HepG2 (cell line): ENCODE results near the gene TST. TPM values are rescaled to one million over a fixed set of nuclear protein-coding genes. Genes with fewer than 3 reads are reported as not detected.

Source experiments
- CCAR2 ChIP-seq: fragments of 200-400 bp; formaldehyde crosslinking; optimal IDR thresholded peaks from 2 replicates; pipeline ENCODE3; 2018; ENCODE audit warnings: low read depth, mild to moderate bottlenecking, low read length, moderate library complexity
- CEBPZ ChIP-seq: IDR thresholded peaks from 2 replicates; pipeline ENCODE4 v1.6.1; 2012; ENCODE audit warnings: low read length, improper control_type of control experiment
- KDM1A ChIP-seq: IDR thresholded peaks from 2 replicates; pipeline ENCODE4 v1.6.1; 2016; ENCODE audit warnings: missing compliant biosample characterization
- KDM5B ChIP-seq: sonication (generic); formaldehyde crosslinking; IDR thresholded peaks from 2 replicates; pipeline ENCODE4 v1.4.0; 2020; ENCODE audit warnings: missing genetic modification reagents, mild to moderate bottlenecking, borderline replicate concordance
- NONO ChIP-seq, 2 experiments: fragments of 450-650 bp in 1 of 2; sonication (generic) in 1 of 2; formaldehyde crosslinking in 1 of 2; IDR thresholded peaks in 1 of 2; conservative IDR thresholded peaks in 1 of 2; 2 replicates each; pipeline versions ENCODE4 v1.6.1 to v1.8.0; 2017 to 2022; ENCODE audit warnings: mild to moderate bottlenecking in 1 of 2, missing genetic modification reagents in 1 of 2, moderate library complexity in 1 of 2
- PATZ1 ChIP-seq: sonication (generic); formaldehyde crosslinking; IDR thresholded peaks from 2 replicates; pipeline ENCODE4 v1.4.0; 2020; ENCODE audit warnings: missing genetic modification reagents
- POGK ChIP-seq: sonication (generic); formaldehyde crosslinking; conservative IDR thresholded peaks from 2 replicates; pipeline ENCODE4 v1.8.0; 2022; ENCODE audit warnings: mild to moderate bottlenecking, moderate library complexity, missing genetic modification reagents
- RNF219 ChIP-seq: sonication (generic); formaldehyde crosslinking; IDR thresholded peaks from 2 replicates; pipeline ENCODE4 v1.5.0; 2020; ENCODE audit warnings: mild to moderate bottlenecking, missing genetic modification reagents
- TBX2 ChIP-seq: sonication (generic); formaldehyde crosslinking; IDR thresholded peaks from 2 replicates; pipeline ENCODE4 v1.5.0; 2020; ENCODE audit warnings: missing genetic modification reagents, mild to moderate bottlenecking, borderline replicate concordance
- ZBTB1 ChIP-seq: sonication (generic); formaldehyde crosslinking; IDR thresholded peaks from 2 replicates; pipeline ENCODE4 v1.4.0; 2020; ENCODE audit warnings: missing genetic modification reagents, borderline replicate concordance
- ZEB1 ChIP-seq: IDR thresholded peaks from 2 replicates; pipeline ENCODE4 v1.6.1; 2012; ENCODE audit warnings: mild to moderate bottlenecking, low read depth, inconsistent platforms; ENCODE audit not compliant: insufficient replicate concordance
- ZNF691 ChIP-seq: sonication (generic); formaldehyde crosslinking; IDR thresholded peaks from 2 replicates; pipeline ENCODE4 v1.4.0; 2020; ENCODE audit warnings: missing genetic modification reagents, low read depth, mild to moderate bottlenecking, borderline replicate concordance
- ZNF724P ChIP-seq: sonication (generic); formaldehyde crosslinking; IDR thresholded peaks from 2 replicates; pipeline ENCODE4 v1.8.0; 2022; ENCODE audit warnings: missing genetic modification reagents, borderline replicate concordance
- ZNF780A ChIP-seq: sonication (generic); formaldehyde crosslinking; IDR thresholded peaks from 2 replicates; pipeline ENCODE4 v1.8.0; 2022; ENCODE audit warnings: mild to moderate bottlenecking, missing genetic modification reagents, moderate library complexity
- ZXDC ChIP-seq: sonication (generic); formaldehyde crosslinking; IDR thresholded peaks from 2 replicates; pipeline ENCODE4 v1.5.0; 2020; ENCODE audit warnings: mild to moderate bottlenecking, missing genetic modification reagents
- polyA plus RNA-seq, 8 experiments: library from polyadenylated mRNA; depleted of rRNA in 3 of 8; stranded (reverse) in 7 of 8; unstranded in 1 of 8; fragments of >200 nt; fragmentation: Illumina TruSeq in 4 of 8; extraction: Trizol in 4 of 8; gene quantifications; 2 replicates each; pipeline versions ENCODE4 v1.2.1 to v1.2.3, GENCODE V29; 2011 to 2016; ENCODE audit warnings: low read depth in 4 of 8, missing spikeins in 1 of 8, mixed read lengths in 1 of 8; ENCODE audit not compliant: insufficient read depth in 1 of 8
- total RNA-seq, 5 experiments: library from RNA; depleted of rRNA; stranded (reverse); fragments of >200 nt; fragmentation: Illumina TruSeq; extraction: Trizol; gene quantifications; 2 replicates each; pipeline ENCODE4 v1.2.3, GENCODE V29; 2016; ENCODE audit warnings: low read depth in 1 of 5

TST gene
- total and polyA plus RNA-seq, 2 of the 13 experiments (the other 11 are each of a cell fraction or from before 2014, with no cell fraction given) = 44.6 to 63.6 TPM

- TF ChIP-seq CCAR2 (no peak), KDM1A (no peak), ZEB1 (no peak), ZNF691 (CRISPR knock-in tag) (no peak), POGK (CRISPR knock-in tag) (no peak), ZBTB1 (CRISPR knock-in tag) (no peak), RNF219 (0 out of 2 replicates have a peak, but pooled peaks have one; percentile 51), KDM5B (CRISPR knock-in tag) (no peak), NONO (IDR thresholded peaks at IDR 0.05) (no peak), NONO (CRISPR knock-in tag; conservative IDR thresholded peaks at IDR 0.05) (0 out of 2 replicates have a peak, but pooled peaks have one; percentile 40), ZNF724P (CRISPR knock-in tag) (no peak), TBX2 (CRISPR knock-in tag) (no peak), CEBPZ (no peak), PATZ1 (CRISPR knock-in tag) (no peak), ZNF780A (no peak), ZXDC (CRISPR knock-in tag) (no peak)
Observed at GRCh38 chr22:37014415-37014806, 4.8 kb downstream of the TST start (continued).
